ENCODE results near the gene CELF2.

GRCh38 chr10:11152801-11153200 lies 135.1 kb downstream of the CELF2 start:
- TF ChIP-seq CTCF (IDR thresholded peaks at IDR 0.05) (no peak), POLR2A (IDR thresholded peaks at IDR 0.05) (no peak)

All from body of pancreas (tissue), 4 donors.